ENCODE results near the gene GULP1. TPM values are rescaled to one million over a fixed set of nuclear protein-coding genes. Genes with fewer than 3 reads are reported as not detected.

Gene GULP1
- total RNA-seq, 1 experiment from 2014 or later = 108 TPM

GRCh38 chr2:188412190-188412589 is 120.5 kb downstream of the GULP1 start:
- Histone ChIP-seq H3K4me1 (replicated peaks) (peaks cover 19% of the 10 kb centered on the region), H3K9me3 (replicated peaks) (no peaks in the 10 kb centered on the region), H3K36me3 (no peaks in the 10 kb centered on the region), H3K4me3 (no peak overlapping the region), H3K27ac (no peak overlapping the region), H3K27me3 (replicated peaks) (no peaks in the 10 kb centered on the region)
- no peak for DNase-seq (ENCODE audit: low read depth in 1 of 2, low spot score in 2 of 2)

GRCh38 chr2:188414411-188414810 is 122.7 kb downstream of the GULP1 start:
- H3K9me3 ChIP-seq (replicated peaks) = no peaks in the 10 kb centered on the region
- H3K27me3 ChIP-seq (replicated peaks) = no peaks in the 10 kb centered on the region
- H3K4me3 ChIP-seq = no peak overlapping the region
- peaks cover 19% of the 10 kb centered on the region for H3K4me1 ChIP-seq (replicated peaks)
- no peak for DNase-seq (ENCODE audit: low read depth in 1 of 2, low spot score in 2 of 2)
- H3K36me3 ChIP-seq = no peaks in the 10 kb centered on the region
- H3K27ac ChIP-seq = no peak overlapping the region

- no peak overlapping the region for H3K4me3 ChIP-seq
- H3K27me3 ChIP-seq (replicated peaks) = no peaks in the 10 kb centered on the region
- peaks cover 15% of the 10 kb centered on the region for H3K4me1 ChIP-seq (replicated peaks)
- no peak overlapping the region for H3K27ac ChIP-seq
- no peaks in the 10 kb centered on the region for H3K9me3 ChIP-seq (replicated peaks)
- DNase-seq (ENCODE audit: low read depth in 1 of 2, low spot score in 2 of 2) = no peak
- H3K36me3 ChIP-seq = no peaks in the 10 kb centered on the region
Measured at GRCh38 chr2:188414869-188415753, 123.4 kb downstream of the GULP1 start.

GRCh38 chr2:188415754-188416083 is 124.0 kb downstream of the GULP1 start:
- H3K4me1 ChIP-seq (replicated peaks) = peaks cover 9% of the 10 kb centered on the region
- no peaks in the 10 kb centered on the region for H3K27me3 ChIP-seq (replicated peaks)
- DNase-seq (ENCODE audit: low read depth in 1 of 2, low spot score in 2 of 2) = no peak
- no peak overlapping the region for H3K27ac ChIP-seq
- no peak overlapping the region for H3K4me3 ChIP-seq
- H3K36me3 ChIP-seq = no peaks in the 10 kb centered on the region
- no peaks in the 10 kb centered on the region for H3K9me3 ChIP-seq (replicated peaks)

GRCh38 chr2:188416367-188416766 is 124.7 kb downstream of the GULP1 start:
- no peak for DNase-seq (ENCODE audit: low read depth in 1 of 2, low spot score in 2 of 2)
- H3K9me3 ChIP-seq (replicated peaks) = no peaks in the 10 kb centered on the region
- no peak overlapping the region for H3K27ac ChIP-seq
- H3K36me3 ChIP-seq = no peaks in the 10 kb centered on the region
- no peaks in the 10 kb centered on the region for H3K27me3 ChIP-seq (replicated peaks)
- no peak overlapping the region for H3K4me3 ChIP-seq
- peaks cover 2% of the 10 kb centered on the region for H3K4me1 ChIP-seq (replicated peaks)

- no peaks in the 10 kb centered on the region for H3K36me3 ChIP-seq
- no peak overlapping the region for H3K4me3 ChIP-seq
- no peak overlapping the region for H3K27ac ChIP-seq
- H3K4me1 ChIP-seq (replicated peaks) = peaks cover 6% of the 10 kb centered on the region; the same call in 1 of the 2 replicates
- 0 out of 2 replicates have a peak, but pooled peaks cover 3% of the 10 kb centered on the region for H3K9me3 ChIP-seq (replicated peaks)
- H3K27me3 ChIP-seq (replicated peaks) = no peaks in the 10 kb centered on the region
- DNase-seq (ENCODE audit: low read depth in 1 of 2, low spot score in 2 of 2) = no peak
Measured at GRCh38 chr2:188422726-188423125, 131.1 kb downstream of the GULP1 start.

GRCh38 chr2:188425266-188425665 is 133.6 kb downstream of the GULP1 start:
- Histone ChIP-seq H3K9me3 (replicated peaks) (0 out of 2 replicates have a peak, but pooled peaks cover 3% of the 10 kb centered on the region), H3K4me1 (replicated peaks) (peaks cover 14% of the 10 kb centered on the region), H3K4me3 (no peak overlapping the region), H3K36me3 (no peaks in the 10 kb centered on the region), H3K27ac (no peak overlapping the region), H3K27me3 (replicated peaks) (no peaks in the 10 kb centered on the region)
- DNase-seq (ENCODE audit: low read depth in 1 of 2, low spot score in 2 of 2) = no peak

- H3K36me3 ChIP-seq = no peaks in the 10 kb centered on the region
- peaks cover 14% of the 10 kb centered on the region for H3K4me1 ChIP-seq (replicated peaks)
- no peak overlapping the region for H3K27ac ChIP-seq
- H3K4me3 ChIP-seq = no peak overlapping the region
- DNase-seq (ENCODE audit: low read depth in 1 of 2, low spot score in 2 of 2) = no peak
- 0 out of 2 replicates have a peak, but pooled peaks cover 3% of the 10 kb centered on the region for H3K9me3 ChIP-seq (replicated peaks)
- H3K27me3 ChIP-seq (replicated peaks) = no peaks in the 10 kb centered on the region
Measured at GRCh38 chr2:188426121-188426520, 134.4 kb downstream of the GULP1 start.

- H3K27me3 ChIP-seq (replicated peaks) = no peaks in the 10 kb centered on the region
- H3K36me3 ChIP-seq = no peaks in the 10 kb centered on the region
- H3K4me3 ChIP-seq = no peak overlapping the region
- DNase-seq (ENCODE audit: low read depth in 1 of 2, low spot score in 2 of 2) = no peak
- no peak overlapping the region for H3K27ac ChIP-seq
- peaks cover 8% of the 10 kb centered on the region for H3K4me1 ChIP-seq (replicated peaks)
- 0 out of 2 replicates have a peak, but pooled peaks cover 3% of the 10 kb centered on the region for H3K9me3 ChIP-seq (replicated peaks)
Measured at GRCh38 chr2:188430705-188431104, 139.0 kb downstream of the GULP1 start.

GRCh38 chr2:188434018-188434417 is 142.3 kb downstream of the GULP1 start:
- Histone ChIP-seq H3K36me3 (no peaks in the 10 kb centered on the region), H3K27me3 (replicated peaks) (no peaks in the 10 kb centered on the region)
- DNase-seq (ENCODE audit: low read depth in 1 of 2, low spot score in 2 of 2) = no peak

GRCh38 chr2:188435115-188435514 is 143.4 kb downstream of the GULP1 start:
- Histone ChIP-seq H3K27ac (no peak overlapping the region), H3K36me3 (no peaks in the 10 kb centered on the region), H3K4me1 (replicated peaks) (no peaks in the 10 kb centered on the region), H3K4me3 (no peak overlapping the region), H3K27me3 (replicated peaks) (no peaks in the 10 kb centered on the region), H3K9me3 (replicated peaks) (no peaks in the 10 kb centered on the region)
- no peak for DNase-seq (ENCODE audit: low read depth in 1 of 2, low spot score in 2 of 2)

More at GRCh38 chr2:188434018-188434417, 142.3 kb downstream of the GULP1 start:
- Histone ChIP-seq H3K27ac (no peak overlapping the region), H3K4me1 (replicated peaks) (peaks cover 2% of the 10 kb centered on the region; the same call in 1 of the 2 replicates), H3K4me3 (no peak overlapping the region), H3K9me3 (replicated peaks) (no peaks in the 10 kb centered on the region)

- Histone ChIP-seq H3K27ac (no peak overlapping the region), H3K9me3 (replicated peaks) (no peaks in the 10 kb centered on the region), H3K36me3 (no peaks in the 10 kb centered on the region), H3K4me1 (replicated peaks) (no peaks in the 10 kb centered on the region), H3K27me3 (replicated peaks) (no peaks in the 10 kb centered on the region), H3K4me3 (no peak overlapping the region)
- DNase-seq (ENCODE audit: low read depth in 1 of 2, low spot score in 2 of 2) = no peak
Measured at GRCh38 chr2:188437537-188437936, 145.9 kb downstream of the GULP1 start.

GRCh38 chr2:188439986-188440385 is 148.3 kb downstream of the GULP1 start:
- Histone ChIP-seq H3K9me3 (replicated peaks) (no peaks in the 10 kb centered on the region), H3K36me3 (no peaks in the 10 kb centered on the region), H3K4me3 (no peak overlapping the region), H3K4me1 (replicated peaks) (no peaks in the 10 kb centered on the region; the same call in 1 of the 2 replicates), H3K27ac (no peak overlapping the region), H3K27me3 (replicated peaks) (no peaks in the 10 kb centered on the region)
- no peak for DNase-seq (ENCODE audit: low read depth in 1 of 2, low spot score in 2 of 2)

- Histone ChIP-seq H3K27ac (no peak overlapping the region), H3K27me3 (replicated peaks) (no peaks in the 10 kb centered on the region), H3K4me1 (replicated peaks) (no peaks in the 10 kb centered on the region; the same call in 1 of the 2 replicates), H3K4me3 (no peak overlapping the region), H3K36me3 (no peaks in the 10 kb centered on the region), H3K9me3 (replicated peaks) (no peaks in the 10 kb centered on the region)
- DNase-seq (ENCODE audit: low read depth in 1 of 2, low spot score in 2 of 2) = no peak
Measured at GRCh38 chr2:188440849-188441248, 149.2 kb downstream of the GULP1 start.

All from SJSA1 (cell line).